Measurements from ENCODE around the gene AK4.

Gene AK4

GRCh38 chr1:65179148-65179547 is 31.1 kb downstream of the AK4 start:
- Histone ChIP-seq H4K91ac (ENCODE audit: low read depth, low read length, poor library complexity) (no peak overlapping the region), H3K79me1 (ENCODE audit: low read depth, low read length) (no peaks in the 10 kb centered on the region), H2BK15ac (ENCODE audit: low read length) (no peak overlapping the region), H3K9me3 (replicated peaks in 1 of 2; ENCODE audit: control insufficient read depth in 2 of 2, insufficient read depth in 1 of 2, low read depth in 1 of 2, low read length in 2 of 2) (no peaks in the 10 kb centered on the region), H3K18ac (ENCODE audit: low read length) (no peak overlapping the region), H3K4me3 (ENCODE audit: low read length in 2 of 2) (no peak overlapping the region), H3K4me1 (ENCODE audit: control insufficient read depth in 2 of 2, insufficient read depth in 1 of 2, low read depth in 1 of 2, low read length in 2 of 2) (peaks cover 0 to 7% of the 10 kb centered on the region in 2 donors), H2BK120ac (ENCODE audit: low read depth, low read length) (no peak overlapping the region), H2BK5ac (ENCODE audit: low read length) (no peak overlapping the region), H3K4ac (ENCODE audit: low read length) (no peak overlapping the region), H4K8ac (ENCODE audit: low read depth, low read length) (no peak overlapping the region), H3K36me3 (replicated peaks in 1 of 2; ENCODE audit: control insufficient read depth in 2 of 2, insufficient read depth in 2 of 2, low read length in 2 of 2) (no peaks in the 10 kb centered on the region), H2AFZ (ENCODE audit: low read length) (no peak overlapping the region), H3K27me3 (ENCODE audit: control insufficient read depth in 3 of 3, insufficient read depth in 3 of 3, low read depth in 1 of 3, low read length in 3 of 3) (no peaks in the 10 kb centered on the region), H3K14ac (ENCODE audit: low read length) (no peak overlapping the region), H3K23ac (ENCODE audit: low read depth, low read length, poor library complexity) (no peak overlapping the region), H2AK5ac (ENCODE audit: low read depth, low read length) (no peak overlapping the region), H3K4me2 (ENCODE audit: insufficient read depth, low read length, poor library complexity, severe bottlenecking) (no peak overlapping the region), H2BK12ac (ENCODE audit: low read length) (no peak overlapping the region), H3K27ac (replicated peaks; ENCODE audit: low read length) (no peak overlapping the region), H3K9ac (ENCODE audit: low read depth, low read length, poor library complexity) (no peak overlapping the region)
- no peak for DNase-seq (ENCODE audit: low spot score)
- no CpG with 5 or more reads among the region's 1 CpG for WGBS, 2 donors (ENCODE audit: extremely low coverage in 2 of 2, insufficient read length in 2 of 2, insufficient replicate concordance in 1 of 2)

DNA sequence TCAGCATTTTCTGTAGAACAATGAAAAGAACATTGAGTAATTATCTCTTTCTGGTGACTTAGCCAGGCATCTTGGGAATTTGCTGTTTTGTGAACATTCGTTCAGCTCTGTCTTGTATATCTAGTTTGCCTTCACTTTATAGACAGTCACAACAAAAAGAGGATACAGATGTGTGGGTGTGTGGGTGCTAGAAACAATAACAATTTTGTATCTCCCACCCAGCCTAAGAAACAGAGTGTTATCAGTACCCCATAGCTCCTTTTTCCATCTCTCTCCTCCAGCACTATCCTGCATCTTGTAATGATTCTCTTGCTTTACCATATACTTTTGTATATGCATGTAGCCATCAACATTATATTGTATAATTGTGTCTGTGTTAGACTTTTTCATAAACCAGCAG is 33.0 kb downstream of the AK4 start:
- Histone ChIP-seq H4K91ac (ENCODE audit: low read depth, low read length, poor library complexity) (no peak overlapping the region), H3K4me3 (ENCODE audit: low read length in 2 of 2) (no peak overlapping the region), H3K9ac (ENCODE audit: low read depth, low read length, poor library complexity) (no peak overlapping the region), H2AK5ac (ENCODE audit: low read depth, low read length) (no peak overlapping the region), H2BK5ac (ENCODE audit: low read length) (no peak overlapping the region), H2BK12ac (ENCODE audit: low read length) (no peak overlapping the region), H3K14ac (ENCODE audit: low read length) (no peak overlapping the region), H3K79me1 (ENCODE audit: low read depth, low read length) (no peaks in the 10 kb centered on the region), H3K9me3 (replicated peaks in 1 of 2; ENCODE audit: control insufficient read depth in 2 of 2, insufficient read depth in 1 of 2, low read depth in 1 of 2, low read length in 2 of 2) (no peaks in the 10 kb centered on the region), H2BK15ac (ENCODE audit: low read length) (no peak overlapping the region), H2AFZ (ENCODE audit: low read length) (no peak overlapping the region), H3K36me3 (replicated peaks in 1 of 2; ENCODE audit: control insufficient read depth in 2 of 2, insufficient read depth in 2 of 2, low read length in 2 of 2) (no peaks in the 10 kb centered on the region), H3K27me3 (ENCODE audit: control insufficient read depth in 3 of 3, insufficient read depth in 3 of 3, low read depth in 1 of 3, low read length in 3 of 3) (no peaks in the 10 kb centered on the region), H3K23ac (ENCODE audit: low read depth, low read length, poor library complexity) (no peak overlapping the region), H3K4me1 (ENCODE audit: control insufficient read depth in 2 of 2, insufficient read depth in 1 of 2, low read depth in 1 of 2, low read length in 2 of 2) (no peaks in the 10 kb centered on the region), H3K27ac (replicated peaks; ENCODE audit: low read length) (no peak overlapping the region), H3K18ac (ENCODE audit: low read length) (no peak overlapping the region), H2BK120ac (ENCODE audit: low read depth, low read length) (no peak overlapping the region), H4K8ac (ENCODE audit: low read depth, low read length) (no peak overlapping the region), H3K4ac (ENCODE audit: low read length) (no peak overlapping the region), H3K4me2 (ENCODE audit: insufficient read depth, low read length, poor library complexity, severe bottlenecking) (no peak overlapping the region)
- no CpG with 5 or more reads among the region's 1 CpG for WGBS, 2 donors (ENCODE audit: extremely low coverage in 2 of 2, insufficient read length in 2 of 2, insufficient replicate concordance in 1 of 2)
- no peak for DNase-seq (ENCODE audit: low spot score)

DNA sequence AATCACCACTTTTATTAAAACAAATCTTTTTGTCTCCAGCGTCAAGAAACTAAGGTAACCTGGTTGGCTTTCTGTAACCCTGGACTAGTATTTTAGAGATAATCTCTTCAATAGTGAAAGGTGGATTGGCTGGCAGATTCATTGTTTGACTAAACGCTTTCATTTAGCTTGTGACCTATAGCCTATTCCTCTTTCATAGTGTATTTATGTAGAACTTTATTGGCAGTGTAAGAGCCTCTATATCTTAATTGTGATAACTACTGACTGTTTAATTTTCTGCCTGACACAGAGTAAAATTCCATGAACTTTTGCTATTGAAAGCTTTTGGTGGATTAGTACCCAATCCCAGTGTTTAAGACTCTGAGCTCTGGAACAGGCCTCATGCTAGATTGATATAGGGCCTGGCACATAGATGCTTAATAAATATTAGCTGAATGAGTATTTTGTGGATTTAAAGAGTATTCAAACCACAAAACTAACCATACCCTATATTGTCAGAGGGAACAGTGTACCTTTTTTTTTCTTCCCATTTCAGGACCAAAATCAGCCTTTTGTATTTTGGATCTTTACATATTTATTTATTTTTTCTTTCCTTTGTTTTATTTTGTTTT is 34.8 kb downstream of the AK4 start:
- Histone ChIP-seq H3K23ac (ENCODE audit: low read depth, low read length, poor library complexity) (no peak overlapping the region), H3K18ac (ENCODE audit: low read length) (no peak overlapping the region), H3K4me2 (ENCODE audit: insufficient read depth, low read length, poor library complexity, severe bottlenecking) (no peak overlapping the region), H2BK5ac (ENCODE audit: low read length) (no peak overlapping the region), H3K4me1 (ENCODE audit: control insufficient read depth in 2 of 2, insufficient read depth in 1 of 2, low read depth in 1 of 2, low read length in 2 of 2) (no peaks in the 10 kb centered on the region), H2AK5ac (ENCODE audit: low read depth, low read length) (no peak overlapping the region), H4K91ac (ENCODE audit: low read depth, low read length, poor library complexity) (no peak overlapping the region), H4K8ac (ENCODE audit: low read depth, low read length) (no peak overlapping the region), H3K27me3 (ENCODE audit: control insufficient read depth in 3 of 3, insufficient read depth in 3 of 3, low read depth in 1 of 3, low read length in 3 of 3) (no peaks in the 10 kb centered on the region), H3K9ac (ENCODE audit: low read depth, low read length, poor library complexity) (no peak overlapping the region), H3K27ac (replicated peaks; ENCODE audit: low read length) (no peak overlapping the region), H2BK120ac (ENCODE audit: low read depth, low read length) (no peak overlapping the region), H3K4ac (ENCODE audit: low read length) (no peak overlapping the region), H3K4me3 (ENCODE audit: low read length in 2 of 2) (no peak overlapping the region), H2BK12ac (ENCODE audit: low read length) (no peak overlapping the region), H3K14ac (ENCODE audit: low read length) (no peak overlapping the region), H3K9me3 (replicated peaks in 1 of 2; ENCODE audit: control insufficient read depth in 2 of 2, insufficient read depth in 1 of 2, low read depth in 1 of 2, low read length in 2 of 2) (no peaks in the 10 kb centered on the region), H2BK15ac (ENCODE audit: low read length) (no peak overlapping the region), H2AFZ (ENCODE audit: low read length) (no peak overlapping the region), H3K79me1 (ENCODE audit: low read depth, low read length) (no peaks in the 10 kb centered on the region), H3K36me3 (replicated peaks in 1 of 2; ENCODE audit: control insufficient read depth in 2 of 2, insufficient read depth in 2 of 2, low read length in 2 of 2) (no peaks in the 10 kb centered on the region)
- no peak for DNase-seq (ENCODE audit: low spot score)
- no CpG with 5 or more reads among the region's 2 CpGs for WGBS, 2 donors (ENCODE audit: extremely low coverage in 2 of 2, insufficient read length in 2 of 2, insufficient replicate concordance in 1 of 2)

GRCh38 chr1:65189576-65190115 is 41.6 kb downstream of the AK4 start:
- H3K18ac ChIP-seq (ENCODE audit: low read length): no peak overlapping the region
- no peaks in the 10 kb centered on the region for H3K27me3 ChIP-seq (ENCODE audit: control insufficient read depth in 3 of 3, insufficient read depth in 3 of 3, low read depth in 1 of 3, low read length in 3 of 3)
- no CpG with 5 or more reads among the region's 2 CpGs for WGBS, 2 donors (ENCODE audit: extremely low coverage in 2 of 2, insufficient read length in 2 of 2, insufficient replicate concordance in 1 of 2)
- H3K4me2 ChIP-seq (ENCODE audit: insufficient read depth, low read length, poor library complexity, severe bottlenecking): no peak overlapping the region
- no peak overlapping the region for H4K8ac ChIP-seq (ENCODE audit: low read depth, low read length)
- no peak overlapping the region for H2BK12ac ChIP-seq (ENCODE audit: low read length)
- H3K79me1 ChIP-seq (ENCODE audit: low read depth, low read length): no peaks in the 10 kb centered on the region
- no peak overlapping the region for H3K14ac ChIP-seq (ENCODE audit: low read length)
- H3K36me3 ChIP-seq (replicated peaks in 1 of 2; ENCODE audit: control insufficient read depth in 2 of 2, insufficient read depth in 2 of 2, low read length in 2 of 2): no peaks in the 10 kb centered on the region
- H2BK5ac ChIP-seq (ENCODE audit: low read length): no peak overlapping the region
- H3K27ac ChIP-seq (replicated peaks; ENCODE audit: low read length): no peak overlapping the region
- no peak overlapping the region for H3K4ac ChIP-seq (ENCODE audit: low read length)
- H3K23ac ChIP-seq (ENCODE audit: low read depth, low read length, poor library complexity): no peak overlapping the region
- no peak for DNase-seq (ENCODE audit: low spot score)
- H3K4me3 ChIP-seq (ENCODE audit: low read length in 2 of 2): no peak overlapping the region
- H3K4me1 ChIP-seq (ENCODE audit: control insufficient read depth in 2 of 2, insufficient read depth in 1 of 2, low read depth in 1 of 2, low read length in 2 of 2): no peaks in the 10 kb centered on the region
- H2AK5ac ChIP-seq (ENCODE audit: low read depth, low read length): no peak overlapping the region
- H2AFZ ChIP-seq (ENCODE audit: low read length): no peak overlapping the region
- no peak overlapping the region for H3K9ac ChIP-seq (ENCODE audit: low read depth, low read length, poor library complexity)
- H3K9me3 ChIP-seq (replicated peaks in 1 of 2; ENCODE audit: control insufficient read depth in 2 of 2, insufficient read depth in 1 of 2, low read depth in 1 of 2, low read length in 2 of 2): no peaks in the 10 kb centered on the region
- no peak overlapping the region for H2BK15ac ChIP-seq (ENCODE audit: low read length)
- H2BK120ac ChIP-seq (ENCODE audit: low read depth, low read length): no peak overlapping the region
- no peak overlapping the region for H4K91ac ChIP-seq (ENCODE audit: low read depth, low read length, poor library complexity)
